Endothelial cell of umbilical vein (primary cell): Measurements from ENCODE around the gene ITGA2. TPM values are rescaled to one million over a fixed set of nuclear protein-coding genes. Genes with fewer than 3 reads are reported as not detected.

Experiments used
- BruUV-seq: library from RNA; stranded (reverse); fragments of 400-500 nt; replicated peaks from 2 replicates; lab custom pipeline; 2021; lab: Mats Ljungman, UMichigan
- CTCF ChIA-PET: fragments of 300-600, 350-600 bp; sonication (Branson Sonifier 250); formaldehyde crosslinking; loops from one replicate; lab custom pipeline; 2021; ENCODE audit warnings: antibody characterized with exemption, inconsistent platforms; lab: Charles Lee
- POLR2A ChIA-PET: fragments of 300-600, 350-600 bp; sonication (Branson Sonifier 250); formaldehyde crosslinking; loops from one replicate; lab custom pipeline; 2021; ENCODE audit warnings: antibody characterized with exemption, inconsistent platforms; lab: Charles Lee
- DNase-seq: peaks from one replicate; pipeline ENCODE4 v3.0.0-alpha.2; 2011; ENCODE audit warnings: low read depth, low spot score
- FAIRE-seq: peaks from 2 replicates; lab custom pipeline; 2011; peaks lifted over from hg19 to GRCh38; lab: Jason Lieb, UNC
- H2AFZ ChIP-seq: 2 replicates; pipeline ENCODE4 v1.6.0; 2012; ENCODE audit warnings: low read depth, low read length, control low read depth, inconsistent platforms
- H3K27ac ChIP-seq: 2 replicates; pipeline ENCODE4 v1.5.1; 2011; ENCODE audit warnings: low read depth, mild to moderate bottlenecking, control low read depth, low read length, moderate library complexity; ENCODE audit not compliant: insufficient read depth
- H3K27me3 ChIP-seq, 2 experiments: 2 replicates each; pipeline versions ENCODE4 v1.6.0 to v1.6.1; 2011; ENCODE audit warnings: low read length in 2 of 2, mixed read lengths in 1 of 2; ENCODE audit not compliant: control insufficient read depth in 2 of 2, insufficient read depth in 2 of 2
- H3K36me3 ChIP-seq, 2 experiments: 2 replicates in 1 of 2; 3 replicates in 1 of 2; pipeline ENCODE4 v1.5.1; 2011; ENCODE audit warnings: low read length in 2 of 2, mild to moderate bottlenecking in 1 of 2, moderate library complexity in 1 of 2; ENCODE audit not compliant: control insufficient read depth in 2 of 2, insufficient read depth in 2 of 2; ENCODE audit errors: extremely low read depth in 1 of 2
- H3K4me1 ChIP-seq: 3 replicates; pipeline ENCODE4 v1.5.1; 2011; ENCODE audit warnings: mild to moderate bottlenecking, low read length; ENCODE audit not compliant: control insufficient read depth, insufficient read depth; ENCODE audit errors: extremely low read depth
- H3K4me2 ChIP-seq: 2 replicates; pipeline ENCODE4 v1.6.1; 2011; ENCODE audit warnings: low read length, control low read depth, mixed read lengths; ENCODE audit not compliant: insufficient read depth
- H3K4me3 ChIP-seq, 3 experiments: fragments of 200-600 bp in 1 of 3; sonication (generic), shearing (Covaris generic) in 1 of 3; replicated peaks in 1 of 3; 2 replicates each; pipeline ENCODE4 v1.5.1; 2011 to 2016; ENCODE audit warnings: control low read depth in 3 of 3, low read length in 3 of 3, mild to moderate bottlenecking in 2 of 3, inconsistent platforms in 1 of 3, low read depth in 1 of 3, moderate library complexity in 1 of 3; ENCODE audit not compliant: insufficient read depth in 1 of 3
- H3K79me2 ChIP-seq: 2 replicates; pipeline ENCODE4 v1.6.0; 2012; ENCODE audit warnings: low read length, inconsistent platforms; ENCODE audit not compliant: control insufficient read depth, insufficient read depth
- H3K9ac ChIP-seq: replicated peaks from 2 replicates; pipeline ENCODE3; 2011; ENCODE audit warnings: low read length, control low read depth; ENCODE audit not compliant: insufficient read depth; ENCODE audit errors: extremely low read depth
- H3K9me1 ChIP-seq: replicated peaks from 3 replicates; pipeline ENCODE4 v1.6.0; 2011; ENCODE audit warnings: mild to moderate bottlenecking, low read length; ENCODE audit not compliant: control insufficient read depth, insufficient read depth; ENCODE audit errors: extremely low read depth
- H3K9me3 ChIP-seq: replicated peaks from 2 replicates; pipeline ENCODE4 v1.5.1; 2012; ENCODE audit warnings: low read length, inconsistent platforms; ENCODE audit not compliant: control insufficient read depth, insufficient read depth
- H4K20me1 ChIP-seq: replicated peaks from 2 replicates; pipeline ENCODE3; 2011; ENCODE audit warnings: mild to moderate bottlenecking, low read length; ENCODE audit not compliant: control insufficient read depth, insufficient read depth; ENCODE audit errors: extremely low read depth
- CTCF ChIP-seq, 2 donors: IDR thresholded peaks; 1 replicate in 1 of 2; 2 replicates in 1 of 2; pipeline ENCODE4 v1.5.1; 2011; ENCODE audit warnings: low read length in 2 of 2, mild to moderate bottlenecking in 2 of 2, moderate library complexity in 2 of 2, control low read depth in 1 of 2, inconsistent platforms in 1 of 2, low read depth in 1 of 2; ENCODE audit not compliant: insufficient read depth in 1 of 2; ENCODE audit errors: extremely low read depth in 1 of 2
- EZH2 ChIP-seq: IDR thresholded peaks from 2 replicates; pipeline ENCODE4 v1.6.1; 2012; ENCODE audit warnings: borderline replicate concordance, low read depth, mild to moderate bottlenecking, moderate library complexity, low read length, inconsistent platforms; ENCODE audit not compliant: severe bottlenecking
- FOS ChIP-seq: IDR thresholded peaks from 2 replicates; pipeline ENCODE4 v1.6.1; 2011; ENCODE audit warnings: mild to moderate bottlenecking, low read length, moderate library complexity, borderline replicate concordance; ENCODE audit not compliant: insufficient read depth
- GATA2 ChIP-seq: IDR thresholded peaks from 2 replicates; pipeline ENCODE4 v1.7.0; 2011; ENCODE audit warnings: low read depth, mild to moderate bottlenecking, moderate library complexity, mixed read lengths, low read length; ENCODE audit not compliant: insufficient read length, insufficient read depth
- JUN ChIP-seq: IDR thresholded peaks from 2 replicates; pipeline ENCODE4 v1.6.1; 2011; ENCODE audit warnings: borderline replicate concordance, low read depth; ENCODE audit not compliant: insufficient read length, insufficient read depth
- MAX ChIP-seq: IDR thresholded peaks from 2 replicates; pipeline ENCODE4 v1.6.1; 2011; ENCODE audit not compliant: insufficient read depth, insufficient read length
- MYC ChIP-seq: IDR thresholded peaks from one replicate; pipeline ENCODE4 v1.6.1; 2011; ENCODE audit warnings: mild to moderate bottlenecking, low read depth, low read length
- POLR2A ChIP-seq: IDR thresholded peaks from 2 replicates; pipeline ENCODE4 v1.6.1; 2012; ENCODE audit warnings: low read depth, mild to moderate bottlenecking, control low read depth, low read length
- POLR2AphosphoS5 ChIP-seq: IDR thresholded peaks from 2 replicates; pipeline ENCODE4 v1.6.1; 2012; ENCODE audit warnings: low read depth, mild to moderate bottlenecking, control low read depth, low read length, moderate library complexity; ENCODE audit not compliant: insufficient read depth
- dilution Hi-C: fragments of 300-500 bp; cut with MboI; formaldehyde crosslinking; loops from one replicate; pipeline ENCODE4 v1.15.0; 2019; ENCODE audit warnings: low sequenced_read_pairs; ENCODE audit not compliant: extremely low pct_ligation_motif_present
- intact Hi-C: fragments of 100-400 bp; cut with micrococcal nuclease; formaldehyde crosslinking; loops from one replicate; pipeline ENCODE4 v1.10.0; 2022
- polyA plus RNA-seq, 4 experiments: library from polyadenylated mRNA; depleted of rRNA in 3 of 4; stranded (reverse) in 3 of 4; unstranded in 1 of 4; fragments of >200 nt; gene quantifications; 2 replicates each; pipeline versions ENCODE4 v1.2.1 to v1.2.3, GENCODE V29; 2011 to 2012; ENCODE audit warnings: missing spikeins in 1 of 4
- total RNA-seq: library from RNA; stranded (reverse); gene quantifications from 2 replicates; pipeline ENCODE4 v1.2.3, GENCODE V29; 2021

ITGA2 gene
- total and polyA plus RNA-seq, 2 donors (not counting 3 experiments of a cell fraction or from before 2014, with no cell fraction given): 11.2 to 62.3 TPM

GRCh38 chr5:53017383-53017782 is 28.2 kb downstream of the ITGA2 start:
- Histone ChIP-seq H3K9me3 (no peaks in the 10 kb centered on the region), H3K9me1 (no peaks in the 10 kb centered on the region), H3K36me3 (no peaks in the 10 kb centered on the region), H2AFZ (no peak overlapping the region), H3K27me3 (no peaks in the 10 kb centered on the region), H3K4me2 (no peak overlapping the region), H4K20me1 (no peaks in the 10 kb centered on the region), H3K4me1 (peaks cover 3% of the 10 kb centered on the region), H3K27ac (no peak overlapping the region), H3K9ac (no peak overlapping the region), H3K79me2 (peaks cover 84% of the 10 kb centered on the region), H3K4me3 (no peak overlapping the region)
- intact Hi-C loops (no loop called here), dilution Hi-C loops (no loop called here)
- TF ChIP-seq MYC (no peak), JUN (no peak), FOS (no peak), GATA2 (no peak), POLR2A (no peak), CTCF (IDR thresholded peaks at IDR 0.05; ENCODE audit: extremely low read depth in 1 of 2, insufficient read depth in 1 of 2, low read depth in 1 of 2, low read length in 2 of 2) (no peak), EZH2 (no peak), MAX (no peak), POLR2AphosphoS5 (no peak)
- no peak for DNase-seq
- FAIRE-seq: no peak
- ChIA-PET CTCF (interaction anchor here (0.8 to 1.8 kb wide), 3 partner anchors 10 to 19 kb away, joined by 3 to 6 read pairs (median 4); no protein-coding TSS in a partner anchor), POLR2A (no interaction called here)
- no TSS peak for BruUV-seq
